Measurements from ENCODE around the gene RALGPS1. TPM values are rescaled to one million over a fixed set of nuclear protein-coding genes. Genes with fewer than 3 reads are reported as not detected.

The RALGPS1 gene
- total RNA-seq, 4 donors from 2014 or later: 2.2 to 10.3 (median 5.4) TPM

- ATAC-seq (peak; percentile 93 to 97), DNase-seq (peak; percentile 88 to 92)
- no peaks in the 10 kb centered on the region for H3K36me3 ChIP-seq
- no peaks in the 10 kb centered on the region for H3K27me3 ChIP-seq
- H3K4me3 ChIP-seq: no peak overlapping the region
- TF ChIP-seq POLR2A (IDR thresholded peaks at IDR 0.05): peak; percentile 20 to 63
- TF ChIP-seq CTCF (IDR thresholded peaks at IDR 0.05 in 4 of 5, conservative IDR thresholded peaks at IDR 0.05 in 1 of 5): peak; percentile 25 to 50 (median 47)
- H3K27ac ChIP-seq: peak overlapping the region; percentile 62 to 77 (median 72)
- peaks cover 34 to 49% of the 10 kb centered on the region in 2 donors for H3K4me1 ChIP-seq
- H3K9me3 ChIP-seq: no peaks in the 10 kb centered on the region
- intact Hi-C loops (cut with DNase I; ENCODE audit: low total_unique reads) (loop anchor here (2.0 to 5.0 kb wide), 2 partner anchors 27 to 177 kb away; no protein-coding TSS in a partner anchor), in situ Hi-C loops (cut with MboI; ENCODE audit: low sequenced_read_pairs in 4 of 4) (no loop called here)
These were observed 244.8 kb downstream of the RALGPS1 start for GRCh38 chr9:127159325-127159801.

GRCh38 chr9:127159949-127160610 is 245.5 kb downstream of the RALGPS1 start:
- in situ Hi-C loops (cut with MboI; ENCODE audit: low sequenced_read_pairs in 4 of 4) (no loop called here), intact Hi-C loops (cut with DNase I; ENCODE audit: low total_unique reads) (loop anchor here (2.0 to 5.0 kb wide), 2 partner anchors 27 to 178 kb away; no protein-coding TSS in a partner anchor)
- H3K4me3 ChIP-seq: no peak overlapping the region
- no peak for TF ChIP-seq CTCF (IDR thresholded peaks at IDR 0.05 in 4 of 5, conservative IDR thresholded peaks at IDR 0.05 in 1 of 5)
- TF ChIP-seq POLR2A (IDR thresholded peaks at IDR 0.05): no peak
- DNase-seq (no peak), ATAC-seq (peak in 1 of 2 donors; percentile 8)
- peaks cover 26 to 42% of the 10 kb centered on the region in 2 donors for H3K4me1 ChIP-seq
- H3K27ac ChIP-seq: peak overlapping the region; percentile 40 to 77 (median 54)
- H3K36me3 ChIP-seq: no peaks in the 10 kb centered on the region
- H3K9me3 ChIP-seq: no peaks in the 10 kb centered on the region
- no peaks in the 10 kb centered on the region for H3K27me3 ChIP-seq

GRCh38 chr9:127161081-127161624 is 246.6 kb downstream of the RALGPS1 start:
- no peak for ATAC-seq
- peaks cover 22 to 39% of the 10 kb centered on the region in 2 donors for H3K4me1 ChIP-seq

GRCh38 chr9:127162046-127162863 is 247.7 kb downstream of the RALGPS1 start:
- ATAC-seq: no peak
- DNase-seq: no peak
- intact Hi-C loops (cut with DNase I; ENCODE audit: low total_unique reads) (no loop called here), in situ Hi-C loops (cut with MboI; ENCODE audit: low sequenced_read_pairs in 4 of 4) (no loop called here)
- TF ChIP-seq POLR2A (IDR thresholded peaks at IDR 0.05) (no peak), CTCF (IDR thresholded peaks at IDR 0.05 in 4 of 5, conservative IDR thresholded peaks at IDR 0.05 in 1 of 5) (no peak)
- Histone ChIP-seq H3K9me3 (no peaks in the 10 kb centered on the region), H3K36me3 (no peaks in the 10 kb centered on the region), H3K4me1 (peaks cover 22 to 39% of the 10 kb centered on the region in 2 donors), H3K27ac (peak overlapping the region in 1 of 4 donors; percentile 77), H3K27me3 (no peaks in the 10 kb centered on the region), H3K4me3 (no peak overlapping the region)

More at GRCh38 chr9:127161081-127161624, 246.6 kb downstream of the RALGPS1 start:
- peak overlapping the region in 1 of 4 donors; percentile 77 for H3K27ac ChIP-seq
- no peaks in the 10 kb centered on the region for H3K27me3 ChIP-seq
- no peak overlapping the region for H3K4me3 ChIP-seq
- H3K36me3 ChIP-seq: no peaks in the 10 kb centered on the region
- intact Hi-C loops (cut with DNase I; ENCODE audit: low total_unique reads) (no loop called here), in situ Hi-C loops (cut with MboI; ENCODE audit: low sequenced_read_pairs in 4 of 4) (no loop called here)
- DNase-seq: no peak
- H3K9me3 ChIP-seq: no peaks in the 10 kb centered on the region
- TF ChIP-seq CTCF (IDR thresholded peaks at IDR 0.05 in 4 of 5, conservative IDR thresholded peaks at IDR 0.05 in 1 of 5): no peak
- TF ChIP-seq POLR2A (IDR thresholded peaks at IDR 0.05): no peak

Measured in gastrocnemius medialis (tissue), 4 donors.